ENCODE results near the gene KIRREL3. TPM values are rescaled to one million over a fixed set of nuclear protein-coding genes. Genes with fewer than 3 reads are reported as not detected.
A peak's percentile ranks its signal among the peaks of the same experiment; 100 is the strongest.

Gene KIRREL3
- total RNA-seq, 1 donor from 2014 or later = not detected

- no peaks in the 10 kb centered on the region for H3K27me3 ChIP-seq (ENCODE audit: control insufficient read depth, insufficient read depth, low read length)
- DNase-seq (ENCODE audit: low read depth) = no peak
- no peak for FAIRE-seq
- H3K4me3 ChIP-seq (ENCODE audit: low read depth, low read length) = no peak overlapping the region
- TF ChIP-seq CTCF (IDR thresholded peaks at IDR 0.05; ENCODE audit: insufficient read depth, low read length, severe bottlenecking) = no peak
- H3K36me3 ChIP-seq (ENCODE audit: control insufficient read depth, insufficient read depth, low read length) = no peaks in the 10 kb centered on the region
Measured at GRCh38 chr11:126512741-126513715, 487.5 kb downstream of the KIRREL3 start.

- no peak overlapping the region for H3K4me3 ChIP-seq (ENCODE audit: low read depth, low read length)
- no peaks in the 10 kb centered on the region for H3K27me3 ChIP-seq (ENCODE audit: control insufficient read depth, insufficient read depth, low read length)
- FAIRE-seq (peak; percentile 13), DNase-seq (ENCODE audit: low read depth) (no peak)
- H3K36me3 ChIP-seq (ENCODE audit: control insufficient read depth, insufficient read depth, low read length) = no peaks in the 10 kb centered on the region
- no peak for TF ChIP-seq CTCF (IDR thresholded peaks at IDR 0.05; ENCODE audit: insufficient read depth, low read length, severe bottlenecking)
Measured at GRCh38 chr11:126512251-126512650, 488.3 kb downstream of the KIRREL3 start.

GRCh38 chr11:126511475-126512115 lies 489.0 kb downstream of the KIRREL3 start:
- no peak for DNase-seq (ENCODE audit: low read depth)
- Histone ChIP-seq H3K27me3 (ENCODE audit: control insufficient read depth, insufficient read depth, low read length) (no peaks in the 10 kb centered on the region), H3K4me3 (ENCODE audit: low read depth, low read length) (no peak overlapping the region), H3K36me3 (ENCODE audit: control insufficient read depth, insufficient read depth, low read length) (no peaks in the 10 kb centered on the region)
- TF ChIP-seq CTCF (IDR thresholded peaks at IDR 0.05; ENCODE audit: insufficient read depth, low read length, severe bottlenecking) = no peak
- FAIRE-seq = no peak

GRCh38 chr11:126510621-126511370 lies 489.8 kb downstream of the KIRREL3 start:
- H3K27me3 ChIP-seq (ENCODE audit: control insufficient read depth, insufficient read depth, low read length) = no peaks in the 10 kb centered on the region

GRCh38 chr11:126507646-126508045 lies 492.9 kb downstream of the KIRREL3 start:
- Histone ChIP-seq H3K4me3 (ENCODE audit: low read depth, low read length) (no peak overlapping the region), H3K36me3 (ENCODE audit: control insufficient read depth, insufficient read depth, low read length) (no peaks in the 10 kb centered on the region), H3K27me3 (ENCODE audit: control insufficient read depth, insufficient read depth, low read length) (no peaks in the 10 kb centered on the region)
- FAIRE-seq (no peak), DNase-seq (ENCODE audit: low read depth) (no peak)
- no peak for TF ChIP-seq CTCF (IDR thresholded peaks at IDR 0.05; ENCODE audit: insufficient read depth, low read length, severe bottlenecking)

More at GRCh38 chr11:126510621-126511370, 489.8 kb downstream of the KIRREL3 start:
- no peak for DNase-seq (ENCODE audit: low read depth)
- TF ChIP-seq CTCF (IDR thresholded peaks at IDR 0.05; ENCODE audit: insufficient read depth, low read length, severe bottlenecking) = no peak
- no peak overlapping the region for H3K4me3 ChIP-seq (ENCODE audit: low read depth, low read length)
- no peak for FAIRE-seq
- no peaks in the 10 kb centered on the region for H3K36me3 ChIP-seq (ENCODE audit: control insufficient read depth, insufficient read depth, low read length)

Data from bronchial epithelial cell (primary cell).